Left renal pelvis (tissue), 4 donors: ENCODE results near the gene SHISA7. TPM values are rescaled to one million over a fixed set of nuclear protein-coding genes. Genes with fewer than 3 reads are reported as not detected.
"Not testable (repeated sequence)": the region's sequence is repeated elsewhere in the genome, so short reads cannot be mapped to it uniquely, and the experiment has no call there.

ENCODE experiments used
- DNase-seq, 4 donors: peaks; one replicate each; pipeline ENCODE4 v3.0.0-alpha.2; 2013; ENCODE audit warnings: low read depth in 4 of 4, low spot score in 3 of 4
- polyA plus RNA-seq, 4 donors: library from polyadenylated mRNA; unstranded; fragments of 120-200 nt; gene quantifications; one replicate each; pipeline ENCODE4 v1.2.1, GENCODE V29; 2013; ENCODE audit not compliant: insufficient read length in 4 of 4

The SHISA7 gene
- polyA plus RNA-seq, 4 donors, result 0.13 to 0.33 (median 0.22) TPM

GRCh38 chr19:55423225-55424005 is 19.7 kb downstream of the SHISA7 start:
- no peak for DNase-seq

- not testable (repeated sequence) for DNase-seq
Measured at GRCh38 chr19:55421281-55421680, 21.8 kb downstream of the SHISA7 start.

GRCh38 chr19:55419624-55420236 is 23.4 kb downstream of the SHISA7 start:
- no peak for DNase-seq

- DNase-seq, result no peak
Measured at GRCh38 chr19:55419103-55419502, 24.0 kb downstream of the SHISA7 start.

GRCh38 chr19:55418185-55418584 is 24.9 kb downstream of the SHISA7 start:
- peak; percentile 52 to 72 (median 58) for DNase-seq

GRCh38 chr19:55410168-55410567 is 32.9 kb downstream of the SHISA7 start:
- no peak for DNase-seq

GRCh38 chr19:55409179-55409578 is 33.9 kb downstream of the SHISA7 start:
- not testable (repeated sequence) for DNase-seq

GRCh38 chr19:55408533-55408872 is 34.6 kb downstream of the SHISA7 start:
- DNase-seq, result no peak

- DNase-seq, result peak; percentile 97 to 98 (median 98)
Measured at GRCh38 chr19:55407800-55408532, 35.1 kb downstream of the SHISA7 start.

GRCh38 chr19:55407550-55407799 is 35.6 kb downstream of the SHISA7 start, which contains the start of gene UBE2S:
TSS of gene UBE2S (minus strand) at chr19:55407788. CDS start at chr19:55407589, 199 bp downstream.
- not testable (repeated sequence) for DNase-seq

- no peak for DNase-seq
Measured at GRCh38 chr19:55406826-55407549, 36.1 kb downstream of the SHISA7 start.

GRCh38 chr19:55406091-55406825 is 36.8 kb downstream of the SHISA7 start:
- no peak for DNase-seq

GRCh38 chr19:55405638-55406037 is 37.5 kb downstream of the SHISA7 start:
- DNase-seq, result no peak

- DNase-seq, result no peak
Measured at GRCh38 chr19:55402509-55402908, 40.6 kb downstream of the SHISA7 start.

- DNase-seq, result not testable (repeated sequence)
Measured at GRCh38 chr19:55401390-55401789, 41.7 kb downstream of the SHISA7 start.

- no peak for DNase-seq
Measured at GRCh38 chr19:55400281-55401087, 42.6 kb downstream of the SHISA7 start.

GRCh38 chr19:55398200-55398925 is 44.7 kb downstream of the SHISA7 start:
- no peak for DNase-seq

GRCh38 chr19:55392820-55393761 is 50.0 kb downstream of the SHISA7 start:
- no peak for DNase-seq
